Germinal center (tissue), 1 donor: ENCODE data around the gene WFDC1.

Experiments used
- DNase-seq: peaks from one replicate; pipeline ENCODE4 v3.0.0; 2012; ENCODE audit warnings: mixed read lengths, low spot score

Gene WFDC1

GRCh38 chr16:84379008-84379708 is 84.5 kb downstream of the WFDC1 start:
- DNase-seq = no peak
